HEK293 (cell line): ENCODE measurements around the gene MED13L.

Experiments used
- CTCF ChIA-PET: fragments of 350-600 bp; formaldehyde crosslinking; extraction: SDS; loops from one replicate; lab custom pipeline; 2021; ENCODE audit warnings: antibody characterized with exemption; lab: Yijun Ruan, JAX
- POLR2A ChIA-PET: fragments of 300-600 bp; formaldehyde crosslinking; extraction: SDS; loops from one replicate; lab custom pipeline; 2020; ENCODE audit warnings: antibody characterized with exemption, inconsistent platforms; lab: Yijun Ruan, JAX
- H3K27ac ChIP-seq: fragments of 200-500 bp; sonication (Bioruptor generic); 2 replicates; pipeline ENCODE4 v1.5.1; 2014; ENCODE audit warnings: low read depth, low read length, control low read depth, inconsistent platforms; ENCODE audit errors: extremely low read depth
- H3K36me3 ChIP-seq, 2 experiments: fragments of 200-500 bp in 1 of 2; sonication (Bioruptor generic) in 1 of 2; 1 replicate in 1 of 2; 2 replicates in 1 of 2; pipeline ENCODE4 v1.5.1; 2014 to 2017; ENCODE audit warnings: inconsistent platforms in 2 of 2, low read length in 2 of 2; ENCODE audit not compliant: control insufficient read depth in 2 of 2, insufficient read depth in 1 of 2
- H3K4me1 ChIP-seq: fragments of 200-500 bp; sonication (Bioruptor generic); 2 replicates; pipeline ENCODE4 v1.5.1; 2014; ENCODE audit warnings: mild to moderate bottlenecking, low read length, inconsistent platforms; ENCODE audit not compliant: control insufficient read depth, insufficient read depth
- H3K4me3 ChIP-seq: 2 replicates; pipeline ENCODE4 v1.5.1; 2011; ENCODE audit warnings: low read depth, mild to moderate bottlenecking, control low read depth, low read length, moderate library complexity
- H3K9me3 ChIP-seq: fragments of 200-500 bp; sonication (Bioruptor generic); 2 replicates; pipeline ENCODE4 v1.5.1; 2014; ENCODE audit warnings: low read depth, low read length, inconsistent platforms; ENCODE audit not compliant: control insufficient read depth, insufficient read depth
- BCL11B ChIP-seq: fragments of 450-650 bp; formaldehyde crosslinking; IDR thresholded peaks from 2 replicates; pipeline ENCODE4 v1.5.1; 2016; ENCODE audit warnings: low read depth, missing biosample characterization, missing genetic modification characterization
- GLIS2 ChIP-seq: fragments of 450-650 bp; formaldehyde crosslinking; IDR thresholded peaks from 2 replicates; pipeline ENCODE4 v1.5.1; 2016; ENCODE audit warnings: missing biosample characterization, missing genetic modification characterization
- HOXC10 ChIP-seq: sonication (generic); formaldehyde crosslinking; IDR thresholded peaks from 2 replicates; pipeline ENCODE4 v1.8.1; 2023; ENCODE audit warnings: mild to moderate bottlenecking, missing genetic modification reagents
- PRDM2 ChIP-seq: fragments of 450-650 bp; formaldehyde crosslinking; IDR thresholded peaks from 2 replicates; pipeline ENCODE4 v1.5.1; 2016; ENCODE audit warnings: missing biosample characterization, missing genetic modification characterization, borderline replicate concordance
- ZBTB17 ChIP-seq: fragments of 450-650 bp; formaldehyde crosslinking; IDR thresholded peaks from 2 replicates; pipeline ENCODE4 v1.5.1; 2016; ENCODE audit warnings: missing biosample characterization, missing genetic modification characterization
- ZNF10 ChIP-seq: fragments of 450-650 bp; formaldehyde crosslinking; IDR thresholded peaks from 2 replicates; pipeline ENCODE4 v1.5.1; 2017; ENCODE audit warnings: missing biosample characterization, missing genetic modification characterization
- ZNF146 ChIP-seq: fragments of 450-650 bp; formaldehyde crosslinking; IDR thresholded peaks from 2 replicates; pipeline ENCODE4 v1.5.1; 2016; ENCODE audit warnings: missing biosample characterization, missing genetic modification characterization
- ZNF16 ChIP-seq: fragments of 450-650 bp; formaldehyde crosslinking; IDR thresholded peaks from 2 replicates; pipeline ENCODE4 v1.5.1; 2016; ENCODE audit warnings: low read depth, missing biosample characterization, missing genetic modification characterization
- ZNF175 ChIP-seq: fragments of 450-650 bp; formaldehyde crosslinking; IDR thresholded peaks from 2 replicates; pipeline ENCODE4 v1.5.1; 2016; ENCODE audit warnings: missing biosample characterization, missing genetic modification characterization
- ZNF202 ChIP-seq: fragments of 450-650 bp; formaldehyde crosslinking; IDR thresholded peaks from 2 replicates; pipeline ENCODE4 v1.5.1; 2016; ENCODE audit warnings: missing biosample characterization, missing genetic modification characterization, borderline replicate concordance
- ZNF239 ChIP-seq: fragments of 450-650 bp; formaldehyde crosslinking; IDR thresholded peaks from 2 replicates; pipeline ENCODE4 v1.5.1; 2016; ENCODE audit warnings: missing biosample characterization, missing genetic modification characterization
- ZNF24 ChIP-seq: fragments of 450-650 bp; formaldehyde crosslinking; IDR thresholded peaks from 2 replicates; pipeline ENCODE4 v1.5.1; 2016; ENCODE audit warnings: missing biosample characterization, missing genetic modification characterization
- ZNF274 ChIP-seq, 2 experiments: fragments of 200-500 bp in 1 of 2; fragments of 450-650 bp in 1 of 2; sonication (Bioruptor generic) in 1 of 2; formaldehyde crosslinking in 1 of 2; IDR thresholded peaks; 2 replicates each; pipeline versions ENCODE4 v1.5.1 to v1.6.1; 2014 to 2016; ENCODE audit warnings: borderline replicate concordance in 1 of 2, inconsistent platforms in 1 of 2, low read length in 1 of 2, missing biosample characterization in 1 of 2, missing genetic modification characterization in 1 of 2
- ZNF280D ChIP-seq: fragments of 450-650 bp; formaldehyde crosslinking; IDR thresholded peaks from 2 replicates; pipeline ENCODE4 v1.5.1; 2016; ENCODE audit warnings: missing biosample characterization, missing genetic modification characterization
- ZNF324 ChIP-seq: fragments of 450-650 bp; formaldehyde crosslinking; IDR thresholded peaks from 2 replicates; pipeline ENCODE4 v1.5.1; 2016; ENCODE audit warnings: missing biosample characterization, missing genetic modification characterization
- ZNF341 ChIP-seq: fragments of 450-650 bp; formaldehyde crosslinking; IDR thresholded peaks from 2 replicates; pipeline ENCODE4; 2016; ENCODE audit warnings: low read depth, missing biosample characterization, missing genetic modification characterization
- ZNF394 ChIP-seq: fragments of 450-650 bp; formaldehyde crosslinking; IDR thresholded peaks from 2 replicates; pipeline ENCODE4 v1.5.1; 2016; ENCODE audit warnings: missing biosample characterization, missing genetic modification characterization, mild to moderate bottlenecking, moderate library complexity, borderline replicate concordance
- ZNF837 ChIP-seq: fragments of 450-650 bp; formaldehyde crosslinking; IDR thresholded peaks from 2 replicates; pipeline ENCODE4 v1.5.1; 2016; ENCODE audit warnings: missing biosample characterization, missing genetic modification characterization
- ZSCAN5A ChIP-seq: fragments of 450-650 bp; formaldehyde crosslinking; IDR thresholded peaks from 2 replicates; pipeline ENCODE4 v1.5.1; 2016; ENCODE audit warnings: missing biosample characterization, missing genetic modification characterization

MED13L gene

GRCh38 chr12:116074686-116075085, 202.8 kb downstream of the MED13L start:
- Histone ChIP-seq H3K27ac (no peak overlapping the region), H3K36me3 (no peaks in the 10 kb centered on the region), H3K4me3 (no peak overlapping the region), H3K9me3 (no peaks in the 10 kb centered on the region), H3K4me1 (peaks cover 11% of the 10 kb centered on the region)
- POLR2A ChIA-PET: no interaction called here
- no peak for TF ChIP-seq ZNF24
- TF ChIP-seq ZNF10: no peak
- TF ChIP-seq GLIS2 (tag by site-specific recombination): no peak
- TF ChIP-seq ZBTB17 (tag by site-specific recombination): peak; percentile 11; the same call in 1 of the 2 replicates
- CTCF ChIA-PET: interaction anchor here (0.7 kb wide), 2 partner anchors 75 to 526 kb away, joined by 3 to 7 read pairs; no protein-coding TSS in a partner anchor

GRCh38 chr12:116071555-116072230, 205.8 kb downstream of the MED13L start:
- Histone ChIP-seq H3K4me1 (peaks cover 11% of the 10 kb centered on the region), H3K36me3 (no peaks in the 10 kb centered on the region), H3K27ac (no peak overlapping the region), H3K9me3 (no peaks in the 10 kb centered on the region), H3K4me3 (no peak overlapping the region)
- CTCF ChIA-PET: interaction anchor here (0.5 to 0.6 kb wide), 2 partner anchors 288 to 1806 kb away, joined by 3 to 4 read pairs; no protein-coding TSS in a partner anchor
- POLR2A ChIA-PET: no interaction called here
- TF ChIP-seq ZNF175 (tag by site-specific recombination) (no peak), BCL11B (tag by site-specific recombination) (no peak), PRDM2 (tag by site-specific recombination) (no peak), ZNF146 (tag by site-specific recombination) (no peak), ZNF341 (no peak), ZNF239 (no peak), ZNF280D (tag by site-specific recombination) (no peak), ZNF324 (no peak), ZSCAN5A (no peak), ZNF202 (no peak), ZNF274 (IDR thresholded peaks at IDR 0.05; ENCODE audit: low read length) (no peak), ZNF274 (tag by site-specific recombination; IDR thresholded peaks at IDR 0.05; ENCODE audit: borderline replicate concordance) (no peak), ZNF394 (tag by site-specific recombination) (no peak), ZNF16 (no peak), ZNF837 (tag by site-specific recombination) (no peak), HOXC10 (CRISPR knock-in tag) (no peak)
